Spinal cord (tissue), 10 donors: ENCODE data around the gene CNMD. TPM values are rescaled to one million over a fixed set of nuclear protein-coding genes. Genes with fewer than 3 reads are reported as not detected.

Experiments used
- DNase-seq, 6 donors: peaks; one replicate each; pipeline versions ENCODE4 v3.0.0 to v3.0.0-alpha.2; 2013 to 2015; ENCODE audit warnings: low spot score in 6 of 6, low read depth in 4 of 6
- H3K27ac ChIP-seq: one replicate; pipeline ENCODE4 v1.5.1; 2013; ENCODE audit warnings: low read depth, low read length, control low read depth
- H3K27me3 ChIP-seq: one replicate; pipeline ENCODE4 v1.6.1; 2013; ENCODE audit warnings: low read length; ENCODE audit not compliant: control insufficient read depth, insufficient read depth
- H3K36me3 ChIP-seq: one replicate; pipeline ENCODE4 v1.6.1; 2013; ENCODE audit warnings: low read length; ENCODE audit not compliant: control insufficient read depth, insufficient read depth
- H3K4me1 ChIP-seq: one replicate; pipeline ENCODE4 v1.6.1; 2013; ENCODE audit warnings: low read length; ENCODE audit not compliant: control insufficient read depth, insufficient read depth
- H3K4me3 ChIP-seq: one replicate; pipeline ENCODE4 v1.5.1; 2013; ENCODE audit warnings: low read depth, low read length, control low read depth
- H3K9me3 ChIP-seq: one replicate; pipeline ENCODE4 v1.6.1; 2013; ENCODE audit warnings: low read length; ENCODE audit not compliant: control insufficient read depth, insufficient read depth
- WGBS: methylation state at CpG from one replicate; pipeline ENCODE4 v1.1.5; 2013; ENCODE audit warnings: missing lambda C conversion rate; ENCODE audit not compliant: insufficient coverage; 5-methylcytosine and 5-hydroxymethylcytosine counted together
- polyA plus RNA-seq, 2 donors: library from polyadenylated mRNA; unstranded; fragments of 120-200 nt; gene quantifications; one replicate each; pipeline ENCODE4 v1.2.1, GENCODE V29; 2013; ENCODE audit not compliant: insufficient read length in 2 of 2
- total RNA-seq, 2 donors: library from RNA; depleted of rRNA in 1 of 2; stranded (reverse); fragments of 120-200 nt in 1 of 2; fragments of >200 nt in 1 of 2; gene quantifications; one replicate each; pipeline versions ENCODE4 v1.2.3 to v1.2.4, GENCODE V29; 2013 to 2014
- donor health status: healthy.

CNMD gene
- total and polyA plus RNA-seq, 4 donors, result 4.7 to 22.4 (median 9.7) TPM

DNA sequence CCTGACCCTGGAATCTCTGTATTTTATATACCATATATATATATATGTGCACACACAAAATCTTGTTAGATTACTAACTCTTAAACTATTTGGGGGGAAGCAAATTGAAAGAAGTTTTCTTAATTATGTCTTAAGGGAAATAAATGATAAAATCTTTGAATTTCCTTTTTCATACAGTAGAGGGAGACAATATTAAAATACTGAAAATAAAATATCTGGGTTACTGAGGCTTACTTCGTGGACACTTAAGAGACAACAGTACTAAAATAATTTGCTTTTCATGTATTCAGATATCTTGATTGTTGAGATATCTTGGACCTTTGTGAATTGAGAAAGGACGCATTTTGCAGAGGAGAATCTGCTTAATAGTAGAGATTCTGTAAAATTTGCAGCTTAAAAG is 69.9 kb downstream of the CNMD start:
- Histone ChIP-seq H3K36me3 (peaks cover 8% of the 10 kb centered on the region), H3K4me3 (no peak overlapping the region)
- peak in 1 of 6 donors; percentile 55 for DNase-seq

DNA sequence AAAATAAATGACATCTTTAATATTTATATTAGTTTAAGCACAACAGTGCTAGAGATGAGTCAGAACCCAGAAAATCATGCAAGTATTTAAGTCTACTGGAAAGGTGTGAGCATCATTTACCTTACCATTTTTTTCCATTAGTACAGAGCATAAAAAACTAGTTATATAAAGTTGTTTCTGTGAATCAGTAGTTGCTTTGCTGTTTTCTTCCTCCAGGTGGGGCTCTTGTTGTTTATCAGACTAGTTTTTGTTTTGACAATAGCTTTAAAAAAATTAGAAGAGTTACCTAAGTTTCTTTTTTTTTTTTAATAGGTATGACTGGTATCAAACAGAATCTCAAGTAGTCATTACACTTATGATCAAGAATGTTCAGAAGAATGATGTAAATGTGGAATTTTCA is 74.3 kb downstream of the CNMD start:
- H3K4me1 ChIP-seq, result no peaks in the 10 kb centered on the region
- H3K27ac ChIP-seq, result no peak overlapping the region
- H3K4me3 ChIP-seq, result no peak overlapping the region
- DNase-seq, result peak in 3 of 6 donors; percentile 43 to 85 (median 46)
- no peaks in the 10 kb centered on the region for H3K9me3 ChIP-seq
- peaks cover 17% of the 10 kb centered on the region for H3K36me3 ChIP-seq
- H3K27me3 ChIP-seq, result no peaks in the 10 kb centered on the region

More for the DNA sequence above, 69.9 kb downstream of the CNMD start:
- Histone ChIP-seq H3K27me3 (no peaks in the 10 kb centered on the region), H3K4me1 (no peaks in the 10 kb centered on the region), H3K9me3 (no peaks in the 10 kb centered on the region), H3K27ac (no peak overlapping the region)
- no CpG with 5 or more reads among the region's 2 CpGs for WGBS

DNA sequence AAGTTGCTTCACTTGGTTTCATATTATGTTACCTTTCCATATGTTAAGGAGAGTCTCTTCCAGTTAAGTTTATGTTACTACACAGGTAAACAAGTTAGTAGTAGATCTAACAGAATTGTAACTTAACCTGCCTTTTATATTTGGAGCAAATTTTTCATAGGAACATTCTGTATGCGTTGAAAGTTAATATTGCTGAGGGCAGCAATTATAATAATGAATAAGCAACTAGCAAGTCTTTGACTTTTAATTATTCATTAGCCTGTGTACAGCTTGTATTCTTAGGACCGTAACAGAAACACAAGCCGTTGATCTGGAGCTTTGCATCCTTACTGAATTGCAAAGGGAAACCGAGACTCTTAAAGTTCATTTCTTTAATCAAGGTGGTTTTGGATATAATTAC is 75.3 kb downstream of the CNMD start:
- 100% methylated on average over 1 of the region's 4 CpGs for WGBS
- H3K36me3 ChIP-seq, result peaks cover 17% of the 10 kb centered on the region

DNA sequence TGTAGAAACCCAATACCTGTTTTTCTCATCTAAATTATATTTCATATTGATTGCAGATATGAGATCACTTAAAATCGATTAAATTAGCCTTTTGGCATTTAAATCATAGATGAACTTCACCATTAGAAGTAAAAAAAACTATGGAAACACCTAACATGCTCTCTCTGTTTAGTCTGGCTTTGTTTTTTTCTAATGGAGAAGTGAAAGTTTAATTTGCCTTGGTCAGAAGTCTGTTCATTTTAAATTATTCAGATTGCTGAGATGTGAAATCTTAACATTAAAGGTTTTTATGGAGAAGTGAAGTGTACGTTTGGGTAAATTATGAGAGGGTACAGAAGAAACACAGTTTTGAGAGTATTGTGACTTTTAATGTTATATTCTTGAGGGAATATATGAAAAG is 80.3 kb downstream of the CNMD start:
- H3K9me3 ChIP-seq, result no peaks in the 10 kb centered on the region
- no peaks in the 10 kb centered on the region for H3K27me3 ChIP-seq
- H3K36me3 ChIP-seq, result peaks cover 9% of the 10 kb centered on the region
- DNase-seq, result no peak
- no peak overlapping the region for H3K4me3 ChIP-seq
- no CpG with 5 or more reads among the region's 2 CpGs for WGBS
- H3K4me1 ChIP-seq, result peaks cover 5% of the 10 kb centered on the region
- no peak overlapping the region for H3K27ac ChIP-seq

More for the DNA sequence above, 75.3 kb downstream of the CNMD start:
- Histone ChIP-seq H3K4me3 (no peak overlapping the region), H3K4me1 (no peaks in the 10 kb centered on the region), H3K9me3 (no peaks in the 10 kb centered on the region), H3K27me3 (no peaks in the 10 kb centered on the region), H3K27ac (no peak overlapping the region)
- no peak for DNase-seq

Other genes starting within 250 kb of the CNMD start
- 1 to 10 TPM; 5.6 to 8.4 TPM for gene HNRNPA1L2, start 97.4 kb downstream of the CNMD start, total RNA-seq
- 10 to 100 TPM; 26.5 to 28.6 TPM for gene HNRNPA1L2, start 97.4 kb downstream of the CNMD start, polyA plus RNA-seq
- 10 to 100 TPM; 44.6 to 62.7 TPM for gene SUGT1, start 87.0 kb downstream of the CNMD start, total RNA-seq
- 10 to 100 TPM; 47.7 to 50.1 TPM for gene SUGT1, start 87.0 kb downstream of the CNMD start, polyA plus RNA-seq
- gene PCDH8, start 108.8 kb upstream of the CNMD start, total RNA-seq, result 10 to 100 TPM in 1 of 2 donors, 1 to 10 TPM in 1; 8.4 to 19.4 TPM
- gene PCDH8, start 108.8 kb upstream of the CNMD start, polyA plus RNA-seq, result 10 to 100 TPM; 53.9 to 56.0 TPM